ENCODE measurements around the gene IGFN1.
"Not testable (repeated sequence)": the region's sequence is repeated elsewhere in the genome, so short reads cannot be mapped to it uniquely, and the experiment has no call there.

IGFN1 gene

GRCh38 chr1:201251851-201252430, 61.3 kb downstream of the IGFN1 start:
- DNase-seq = no peak

DNA sequence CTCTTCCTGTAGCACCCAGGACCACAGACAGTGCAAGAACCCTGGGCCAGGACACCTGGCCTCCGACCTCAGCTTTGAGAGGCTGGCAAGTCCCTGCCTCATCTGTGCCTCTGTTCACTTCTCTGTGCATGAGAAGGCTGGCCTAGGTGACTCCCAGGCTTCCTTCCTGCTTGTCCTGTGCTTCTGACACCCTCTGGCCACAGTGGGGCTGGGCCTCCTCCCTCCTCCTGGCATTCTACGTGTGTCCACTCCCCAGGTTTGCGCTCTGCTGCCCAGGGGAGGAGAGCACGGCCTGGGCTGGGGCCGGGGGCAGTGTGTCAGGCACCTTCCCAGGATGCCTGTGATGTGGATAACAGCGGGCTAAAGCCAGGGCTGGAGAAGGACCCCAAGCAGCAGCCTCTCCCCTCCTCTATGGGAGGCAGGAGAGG, 62.3 kb downstream of the IGFN1 start:
- DNase-seq = no peak

- no peak for DNase-seq
Measured at GRCh38 chr1:201253411-201253810, 62.8 kb downstream of the IGFN1 start.

- no peak for DNase-seq
Measured at GRCh38 chr1:201253906-201254624, 63.4 kb downstream of the IGFN1 start.

GRCh38 chr1:201254625-201255478, 64.2 kb downstream of the IGFN1 start:
- no peak for DNase-seq

- DNase-seq = no peak
Measured at GRCh38 chr1:201255479-201256362, 65.1 kb downstream of the IGFN1 start.

DNA sequence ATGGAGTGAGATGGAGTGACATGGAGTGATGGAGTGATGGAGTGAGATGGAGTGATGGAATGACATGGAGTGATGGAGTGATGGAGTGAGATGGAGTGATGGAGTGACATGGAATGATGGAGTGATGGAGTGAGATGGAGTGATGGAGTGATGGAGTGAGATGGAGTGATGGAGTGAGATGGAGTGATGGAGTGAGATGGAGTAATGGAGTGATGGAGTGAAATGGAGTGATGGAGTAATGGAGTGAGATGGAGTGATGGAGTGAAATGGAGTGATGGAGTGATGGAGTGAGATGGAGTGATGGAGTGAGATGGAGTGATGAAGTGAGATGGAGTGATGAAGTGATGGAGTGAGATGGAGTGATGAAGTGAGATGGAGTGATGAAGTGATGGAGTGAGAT, 67.5 kb downstream of the IGFN1 start:
- DNase-seq = not testable (repeated sequence)

DNA sequence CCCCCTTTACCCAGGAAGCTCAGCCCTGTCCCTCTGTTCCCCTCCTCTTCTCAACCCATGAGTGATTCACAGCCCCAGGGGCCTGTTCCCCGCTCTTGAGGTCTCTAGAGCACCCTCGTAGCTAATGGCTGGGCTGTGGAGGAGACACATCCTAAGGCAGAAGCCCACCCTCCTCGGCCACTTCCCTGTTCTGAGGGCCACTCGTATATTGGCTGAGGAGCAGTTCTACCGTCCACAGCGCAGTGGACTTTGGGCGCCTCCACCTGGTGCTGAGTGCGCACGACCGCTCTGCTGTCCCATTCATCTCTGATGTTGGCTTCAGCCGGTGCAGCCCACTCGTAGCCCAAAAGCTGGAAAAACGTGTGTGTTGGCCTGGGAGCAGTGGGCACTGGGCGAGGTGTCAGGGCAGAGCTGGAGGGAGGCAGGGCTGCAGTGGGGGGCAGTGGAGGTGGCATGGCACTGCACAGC, 68.2 kb downstream of the IGFN1 start:
- DNase-seq = no peak

DNA sequence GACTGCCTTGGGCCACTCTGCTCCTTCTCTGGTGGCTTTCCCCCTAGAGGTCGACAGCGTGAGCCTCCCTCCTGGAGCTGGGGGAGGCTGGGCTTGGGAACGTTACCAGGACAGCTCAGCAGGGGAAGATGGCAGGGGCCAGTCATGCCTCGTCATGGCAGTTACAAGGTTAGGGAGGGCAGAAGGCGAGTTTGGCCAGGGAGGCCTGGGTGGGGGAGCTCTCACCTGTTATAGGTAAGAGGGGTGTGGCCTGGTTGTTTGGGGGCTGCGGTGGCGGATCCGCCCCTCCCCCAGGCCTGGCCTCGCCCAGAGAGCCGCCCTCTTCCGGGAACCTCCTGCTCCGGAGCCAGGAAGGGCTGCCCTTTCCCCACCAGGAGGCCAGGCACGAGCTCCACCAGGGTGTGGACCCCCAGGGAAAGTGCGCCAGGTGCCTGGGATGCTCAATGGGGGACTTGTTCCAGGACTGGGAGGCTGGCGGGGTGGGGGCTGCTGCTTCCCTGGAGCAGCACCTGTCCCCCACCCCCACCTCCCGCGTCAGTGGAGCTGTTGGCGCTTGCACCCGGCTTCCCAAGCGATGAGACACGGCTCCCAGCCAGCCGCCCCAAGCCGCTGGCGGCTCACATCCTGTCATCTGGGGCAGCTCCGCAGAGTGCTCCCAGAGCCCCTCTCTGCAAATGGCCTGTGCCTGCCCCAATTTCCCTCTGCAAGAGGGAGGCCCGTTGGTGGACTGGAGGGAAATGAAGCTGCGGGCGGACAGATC, 69.0 kb downstream of the IGFN1 start:
- DNase-seq = no peak

GRCh38 chr1:201260236-201260590, 69.6 kb downstream of the IGFN1 start:
- no peak for DNase-seq

DNA sequence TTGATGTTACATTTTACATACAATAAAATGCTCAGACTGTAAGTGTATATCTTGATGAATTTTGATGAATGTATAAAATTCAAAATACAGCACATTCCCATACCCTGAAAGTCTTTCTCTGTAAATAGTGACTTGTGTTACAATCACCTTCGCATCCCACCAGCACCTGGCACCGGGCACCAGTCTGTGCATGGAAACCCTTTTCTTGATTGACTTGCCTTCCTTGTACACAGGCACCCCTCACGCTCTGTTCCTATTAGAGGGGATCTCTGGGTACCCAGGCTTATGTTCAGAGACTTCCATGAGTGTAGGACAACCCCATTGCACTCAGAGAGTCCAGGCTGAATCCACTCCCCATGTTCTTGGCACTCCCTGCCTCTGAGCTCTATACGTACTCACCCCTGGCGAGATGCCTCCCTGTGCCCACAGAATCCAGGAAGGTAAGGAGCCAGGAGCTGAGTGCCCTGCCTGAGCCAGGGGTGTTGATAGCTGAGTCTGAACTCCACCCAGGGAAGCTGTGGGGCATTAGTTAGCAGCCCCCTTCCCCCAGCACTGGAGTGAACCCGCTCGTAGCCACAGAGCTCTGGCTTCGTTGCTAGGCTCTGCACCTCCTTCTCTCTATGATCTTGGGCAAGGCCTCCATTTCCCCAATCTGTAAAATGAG, 70.2 kb downstream of the IGFN1 start:
- no peak for DNase-seq

GRCh38 chr1:201261771-201262547, 71.3 kb downstream of the IGFN1 start:
- DNase-seq = no peak

DNA sequence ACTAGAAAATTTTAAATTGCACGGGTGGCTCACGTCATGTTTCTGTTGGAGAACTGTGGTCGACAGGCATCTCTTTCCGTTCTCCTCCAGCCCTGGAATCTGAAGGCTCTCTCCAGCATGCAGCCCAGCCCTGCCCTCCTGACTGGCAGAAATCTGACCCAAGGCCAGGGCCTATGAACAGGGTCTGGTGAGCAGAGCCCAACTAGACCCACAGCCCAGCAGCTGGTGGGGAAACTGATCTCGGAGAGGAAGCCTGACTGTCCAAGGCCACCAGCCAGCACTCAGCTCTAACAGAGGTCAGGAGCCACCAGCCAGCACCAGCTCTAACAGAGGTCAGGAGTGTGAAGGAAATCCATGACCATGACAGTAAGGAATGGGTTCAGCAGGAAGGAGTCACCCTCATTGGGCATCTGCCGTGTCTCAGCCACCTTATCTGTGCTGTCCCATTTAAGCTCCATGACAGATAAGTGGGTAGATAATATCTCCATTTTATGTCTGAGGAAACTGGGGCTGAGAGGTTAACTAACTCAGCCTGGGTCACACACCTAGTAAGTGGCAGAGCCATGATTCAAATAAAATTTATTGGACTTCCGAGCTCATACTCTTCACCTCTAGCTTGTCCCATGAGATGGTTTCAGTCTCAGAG, 72.5 kb downstream of the IGFN1 start:
- no peak for DNase-seq

DNA sequence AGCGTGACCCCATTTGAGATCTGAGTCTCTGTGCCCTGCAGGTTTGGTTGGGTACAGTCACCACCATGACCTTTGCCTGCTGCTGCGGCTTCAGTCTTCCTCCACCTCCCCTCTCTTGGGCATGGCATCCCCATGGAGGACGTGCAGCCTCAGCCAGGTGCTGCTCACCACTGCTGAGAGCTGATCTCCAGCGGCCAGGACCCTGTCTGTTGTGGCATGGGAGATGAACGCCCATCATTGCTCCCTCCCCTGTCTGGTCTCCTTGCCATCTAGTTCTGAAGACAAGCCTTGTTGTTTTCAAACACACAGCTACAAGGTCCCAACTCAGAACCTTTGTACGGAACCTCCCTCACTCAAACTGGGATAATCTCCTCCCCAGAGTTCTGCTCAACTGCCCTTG, 73.4 kb downstream of the IGFN1 start:
- DNase-seq = no peak

DNA sequence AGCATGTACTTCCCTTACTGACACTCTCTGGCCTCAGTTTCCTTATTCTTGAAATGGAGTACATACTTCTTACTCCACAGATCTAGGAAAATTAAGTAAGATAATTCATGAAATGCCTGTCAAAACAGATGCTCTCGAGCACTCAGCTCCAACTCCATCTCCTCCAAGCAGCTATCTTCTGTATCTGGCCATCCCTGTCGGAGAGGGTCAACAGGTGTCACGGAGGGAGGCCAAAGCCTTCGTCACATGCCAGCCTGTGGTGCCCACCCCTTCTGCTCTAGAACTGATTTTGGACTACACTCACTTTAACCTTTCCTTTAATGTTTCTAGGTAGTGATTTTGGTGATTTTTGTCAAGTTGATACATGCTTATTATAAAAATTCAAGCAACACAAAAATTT, 73.9 kb downstream of the IGFN1 start:
- DNase-seq = no peak

- DNase-seq = no peak
Measured at GRCh38 chr1:201265756-201266155, 75.1 kb downstream of the IGFN1 start.

DNA sequence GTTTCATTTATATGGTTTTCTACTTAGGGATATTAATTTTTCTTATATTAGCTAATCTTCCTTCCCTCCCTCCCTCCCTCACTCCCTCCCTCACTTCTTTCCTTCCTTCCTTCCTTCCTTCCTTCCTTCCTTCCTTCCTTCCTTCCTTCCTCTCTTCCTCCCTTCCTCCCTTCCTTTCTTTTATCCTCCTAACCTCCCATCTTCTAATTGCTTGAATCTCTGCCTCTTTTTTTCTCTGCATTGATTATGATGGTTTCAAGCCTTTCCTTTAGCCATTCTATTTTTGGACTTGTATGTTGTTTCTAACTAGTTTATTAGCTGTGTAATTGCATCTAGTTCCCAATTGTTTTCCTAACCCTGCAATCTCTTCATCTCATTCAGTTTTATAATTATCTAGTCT, 75.7 kb downstream of the IGFN1 start:
- no peak for DNase-seq

- DNase-seq = no peak
Measured at GRCh38 chr1:201266774-201267173, 76.2 kb downstream of the IGFN1 start.

DNA sequence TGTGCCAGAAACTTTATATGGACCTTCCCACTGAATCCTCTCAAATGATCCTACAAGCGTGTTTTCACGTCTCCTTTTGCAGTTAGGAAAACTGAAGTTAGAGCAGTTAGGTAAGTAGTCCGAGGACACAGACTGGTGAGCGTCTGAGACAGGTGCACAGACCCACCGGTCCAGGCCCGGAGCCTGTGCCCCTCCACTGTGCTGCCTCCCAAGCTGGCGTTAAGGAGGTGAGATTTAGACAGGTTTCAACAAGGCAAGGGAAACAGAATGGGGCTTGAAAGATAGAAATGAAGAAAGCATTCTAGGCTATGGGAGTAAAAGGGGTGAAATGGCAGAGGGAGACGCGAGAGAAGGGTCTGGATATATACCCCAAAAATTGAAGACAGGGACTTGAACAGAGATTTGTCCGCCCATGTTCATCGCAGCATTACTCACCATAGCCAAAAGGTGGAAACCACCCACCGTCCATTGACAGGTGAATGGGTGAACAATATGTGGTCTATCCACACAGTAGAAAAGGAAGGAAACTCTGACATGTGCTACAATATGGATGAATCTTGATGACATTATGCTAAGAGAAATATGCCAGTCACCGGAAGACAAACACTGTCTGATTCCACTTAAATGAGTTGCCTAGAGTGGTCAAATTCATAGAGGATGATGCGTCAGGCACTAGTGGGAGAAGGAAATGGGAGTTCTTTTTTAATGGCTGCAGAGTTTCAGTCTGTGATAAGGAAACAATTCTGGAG, 77.0 kb downstream of the IGFN1 start:
- DNase-seq = no peak
